ENCODE results near the gene CUBN.

CUBN gene

DNA sequence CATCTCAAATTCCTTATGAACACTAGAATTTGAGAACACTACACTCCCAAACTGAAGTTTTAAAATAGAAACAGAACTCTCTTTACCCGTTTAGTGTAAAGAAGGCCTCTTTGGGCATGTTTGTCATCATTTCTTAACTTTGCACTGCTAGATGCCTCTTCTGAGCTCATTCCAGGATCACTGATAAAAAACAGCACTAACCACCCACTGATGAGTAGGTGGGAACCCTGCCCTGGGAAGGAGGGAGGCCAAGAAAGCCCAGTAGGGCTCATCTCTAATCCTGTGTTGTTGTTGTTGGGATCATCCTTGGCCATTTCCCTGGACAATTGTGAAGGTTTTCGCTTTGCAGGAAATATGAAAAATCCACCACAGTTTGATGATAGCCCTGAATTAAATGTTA, 68.2 kb downstream of the CUBN start:
- Histone ChIP-seq H3K27ac (replicated peaks) (no peak overlapping the region), H3K27me3 (ENCODE audit: insufficient read depth, poor library complexity, severe bottlenecking) (no peaks in the 10 kb centered on the region), H3K4me3 (replicated peaks; ENCODE audit: insufficient read depth, low read length) (no peak overlapping the region)
- TF ChIP-seq SPI1 (IDR thresholded peaks at IDR 0.05; ENCODE audit: borderline replicate concordance, low read depth), result no peak
- TF ChIP-seq REST (IDR thresholded peaks at IDR 0.05; ENCODE audit: insufficient replicate concordance, low read depth), result no peak
- TF ChIP-seq GABPA (IDR thresholded peaks at IDR 0.05; ENCODE audit: low read depth), result no peak
- TF ChIP-seq CTCF (IDR thresholded peaks at IDR 0.05; ENCODE audit: insufficient read depth, low read length), result no peak
- TF ChIP-seq POLR2AphosphoS5 (IDR thresholded peaks at IDR 0.05; ENCODE audit: low read depth), result no peak
- DNase-seq (ENCODE audit: low read depth in 1 of 2, low spot score in 1 of 2), result no peak

- Histone ChIP-seq H3K4me3 (replicated peaks; ENCODE audit: insufficient read depth, low read length) (no peak overlapping the region), H3K27me3 (ENCODE audit: insufficient read depth, poor library complexity, severe bottlenecking) (no peaks in the 10 kb centered on the region), H3K27ac (replicated peaks) (no peak overlapping the region)
- DNase-seq (ENCODE audit: low read depth in 1 of 2, low spot score in 1 of 2), result no peak
- no peak for TF ChIP-seq SPI1 (IDR thresholded peaks at IDR 0.05; ENCODE audit: borderline replicate concordance, low read depth)
- no peak for TF ChIP-seq GABPA (IDR thresholded peaks at IDR 0.05; ENCODE audit: low read depth)
- TF ChIP-seq POLR2AphosphoS5 (IDR thresholded peaks at IDR 0.05; ENCODE audit: low read depth), result no peak
- TF ChIP-seq REST (IDR thresholded peaks at IDR 0.05; ENCODE audit: insufficient replicate concordance, low read depth), result no peak
- no peak for TF ChIP-seq CTCF (IDR thresholded peaks at IDR 0.05; ENCODE audit: insufficient read depth, low read length)
Measured at GRCh38 chr10:17060289-17060688, 69.3 kb downstream of the CUBN start.

DNA sequence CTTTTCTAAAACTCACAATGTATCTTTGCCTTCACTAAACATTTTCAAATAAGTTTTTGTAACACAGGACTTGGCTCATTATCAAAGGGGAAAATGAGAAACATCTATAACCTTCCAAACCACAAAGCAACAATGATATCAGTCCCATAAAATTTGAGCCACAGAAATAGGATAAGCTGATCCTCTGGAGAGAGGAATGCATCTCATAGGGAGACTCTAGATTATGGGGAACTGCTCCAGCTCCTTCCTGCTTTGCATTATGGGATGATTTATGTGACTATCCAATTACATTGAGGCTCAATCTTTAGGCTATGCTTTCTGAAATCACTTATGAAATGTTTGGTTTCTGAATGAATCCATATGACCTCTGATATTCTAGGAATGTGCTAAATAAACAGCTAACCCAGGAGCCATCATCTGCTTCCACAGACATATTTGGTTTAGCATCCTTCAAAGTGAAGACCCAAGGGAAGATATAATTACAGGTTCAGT, 70.4 kb downstream of the CUBN start:
- H3K27ac ChIP-seq (replicated peaks), result no peak overlapping the region
- no peak for TF ChIP-seq CTCF (IDR thresholded peaks at IDR 0.05; ENCODE audit: insufficient read depth, low read length)
- TF ChIP-seq SPI1 (IDR thresholded peaks at IDR 0.05; ENCODE audit: borderline replicate concordance, low read depth), result no peak
- TF ChIP-seq REST (IDR thresholded peaks at IDR 0.05; ENCODE audit: insufficient replicate concordance, low read depth), result no peak
- DNase-seq (ENCODE audit: low read depth in 1 of 2, low spot score in 1 of 2), result no peak

More for the DNA sequence above, 70.4 kb downstream of the CUBN start:
- H3K4me3 ChIP-seq (replicated peaks; ENCODE audit: insufficient read depth, low read length), result no peak overlapping the region
- no peaks in the 10 kb centered on the region for H3K27me3 ChIP-seq (ENCODE audit: insufficient read depth, poor library complexity, severe bottlenecking)
